GM12892 (cell line): ENCODE results near the gene FAM43A.

ENCODE experiments used
- POLR2A ChIP-seq: IDR thresholded peaks from 2 replicates; pipeline ENCODE4 v1.6.1; 2011; ENCODE audit warnings: low read depth, low read length, control low read depth
- POLR2AphosphoS5 ChIP-seq: IDR thresholded peaks from 2 replicates; pipeline ENCODE4 v1.6.1; 2011; ENCODE audit warnings: low read depth, low read length, control low read depth
- TAF1 ChIP-seq: IDR thresholded peaks from 2 replicates; pipeline ENCODE4 v1.6.1; 2011; ENCODE audit warnings: low read depth, mild to moderate bottlenecking, control low read depth, low read length, borderline replicate concordance

DNA sequence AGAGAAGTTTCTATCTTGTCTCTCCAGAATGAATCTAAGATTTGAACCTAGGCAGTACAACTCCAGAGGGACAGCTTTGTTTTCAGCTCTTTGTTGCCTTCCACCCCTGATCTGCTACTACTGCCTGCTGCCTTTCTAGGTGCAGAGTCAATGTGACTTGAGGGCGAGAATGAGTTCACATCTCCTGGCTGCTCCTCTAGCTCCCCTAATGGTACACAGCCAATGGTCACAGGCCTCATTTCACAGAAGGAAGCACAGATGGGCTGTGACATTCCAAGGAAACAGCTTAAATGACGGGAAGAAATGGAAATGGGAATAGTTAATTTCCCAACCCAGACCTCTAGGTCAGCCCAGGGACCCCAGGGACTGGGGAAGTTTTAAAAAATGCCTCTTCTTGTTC, 32.4 kb downstream of the FAM43A start:
- no peak for TF ChIP-seq POLR2AphosphoS5
- no peak for TF ChIP-seq POLR2A
- TF ChIP-seq TAF1 = no peak
